HEK293T (cell line): ENCODE results near the gene ZMIZ1.

Experiments
- BHLHE40 ChIP-seq: fragments of 450-650 bp; IDR thresholded peaks from 2 replicates; pipeline ENCODE4 v1.6.1; 2016; ENCODE audit warnings: mild to moderate bottlenecking, moderate library complexity, borderline replicate concordance
- FOXA1 ChIP-seq: fragments of 450-650 bp; IDR thresholded peaks from 2 replicates; pipeline ENCODE4 v1.6.1; 2016; ENCODE audit warnings: mild to moderate bottlenecking
- FOXM1 ChIP-seq: fragments of 450-650 bp; IDR thresholded peaks from 2 replicates; pipeline ENCODE4 v1.6.1; 2017; ENCODE audit warnings: mild to moderate bottlenecking, borderline replicate concordance
- SP1 ChIP-seq: fragments of 450-650 bp; IDR thresholded peaks from 2 replicates; pipeline ENCODE4 v1.6.1; 2017
- SUZ12 ChIP-seq: fragments of 450-650 bp; IDR thresholded peaks from 2 replicates; pipeline ENCODE4 v1.6.1; 2016; ENCODE audit warnings: mild to moderate bottlenecking

GRCh38 chr10:79113827-79114226 lies 45.1 kb downstream of the ZMIZ1 start:
- TF ChIP-seq FOXM1, result no peak
- TF ChIP-seq SUZ12, result no peak
- no peak for TF ChIP-seq SP1
- TF ChIP-seq FOXA1, result no peak
- TF ChIP-seq BHLHE40, result no peak
